Hepatocyte (in vitro differentiated cells): ENCODE measurements around the gene ZFX. TPM values are rescaled to one million over a fixed set of nuclear protein-coding genes. Genes with fewer than 3 reads are reported as not detected.

Experiments used
- DNase-seq: peaks from one replicate; pipeline ENCODE4 v3.0.0-alpha.2; 2016; ENCODE audit warnings: low spot score
- H2AFZ ChIP-seq: fragments of 200-600 bp; sonication (generic); 2 replicates; pipeline ENCODE4 v1.6.0; 2016; ENCODE audit warnings: antibody characterized with exemption, mild to moderate bottlenecking
- H3K27ac ChIP-seq: fragments of 200-600 bp; sonication (generic); 2 replicates; pipeline ENCODE4 v1.5.1; 2016; ENCODE audit warnings: mild to moderate bottlenecking
- H3K27me3 ChIP-seq: fragments of 200-600 bp; sonication (generic); 2 replicates; pipeline ENCODE4 v1.6.1; 2016
- H3K36me3 ChIP-seq: fragments of 200-600 bp; sonication (generic); replicated peaks from 2 replicates; pipeline ENCODE4 v1.5.1; 2016; ENCODE audit warnings: low read depth; ENCODE audit not compliant: insufficient read depth
- H3K4me1 ChIP-seq: fragments of 200-600 bp; sonication (generic); 2 replicates; pipeline ENCODE4 v1.5.1; 2016; ENCODE audit warnings: mild to moderate bottlenecking, moderate library complexity; ENCODE audit not compliant: insufficient read depth
- H3K4me2 ChIP-seq: fragments of 200-600 bp; sonication (generic); 2 replicates; pipeline ENCODE4 v1.6.0; 2016
- H3K4me3 ChIP-seq: fragments of 200-600 bp; sonication (generic); 2 replicates; pipeline ENCODE4 v1.5.1; 2016; ENCODE audit warnings: mild to moderate bottlenecking
- H3K79me2 ChIP-seq: fragments of 200-600 bp; sonication (generic); 2 replicates; pipeline ENCODE4 v1.6.0; 2017; ENCODE audit warnings: mild to moderate bottlenecking
- H3K9me2 ChIP-seq: fragments of 200-600 bp; sonication (generic); replicated peaks from 2 replicates; pipeline ENCODE4 v1.6.0; 2017; ENCODE audit warnings: mild to moderate bottlenecking; ENCODE audit not compliant: insufficient read depth
- H3K9me3 ChIP-seq: fragments of 200-600 bp; sonication (generic); 2 replicates; pipeline ENCODE4 v1.5.1; 2016; ENCODE audit warnings: low read depth, mild to moderate bottlenecking
- H4K20me1 ChIP-seq: fragments of 200-600 bp; sonication (generic); 2 replicates; pipeline ENCODE4 v1.6.0; 2016; ENCODE audit warnings: mild to moderate bottlenecking; ENCODE audit not compliant: insufficient read depth, poor library complexity, severe bottlenecking
- CTCF ChIP-seq: fragments of 200-600 bp; sonication (generic); IDR thresholded peaks from 2 replicates; pipeline ENCODE4 v1.5.1; 2016; ENCODE audit warnings: antibody characterized with exemption, mild to moderate bottlenecking; ENCODE audit not compliant: poor library complexity
- EZH2 ChIP-seq: fragments of 200-600 bp; sonication (generic); IDR thresholded peaks from 2 replicates; pipeline ENCODE4 v1.6.1; 2016; ENCODE audit warnings: antibody characterized with exemption, mild to moderate bottlenecking, borderline replicate concordance
- EZH2phosphoT487 ChIP-seq: fragments of 200-600 bp; sonication (generic); IDR thresholded peaks from one replicate; pipeline ENCODE4 v1.6.1; 2018; ENCODE audit warnings: antibody characterized with exemption, mild to moderate bottlenecking, low read depth, moderate library complexity; ENCODE audit not compliant: unreplicated experiment, severe bottlenecking
- WGBS: methylation state at CpG from one replicate; pipeline ENCODE4 v1.1.6; 2016; ENCODE audit warnings: low lambda C conversion rate; ENCODE audit errors: missing lambda C conversion rate; 5-methylcytosine and 5-hydroxymethylcytosine counted together
- polyA plus RNA-seq: library from polyadenylated mRNA; unstranded; fragments of >200 nt; fragmentation: Nextera tagmentation; extraction: Ambion mirVana; gene quantifications from 2 replicates; pipeline ENCODE4 v1.2.1, GENCODE V29; 2016
- small RNA-seq: library from RNA; depleted of rRNA; stranded (forward); fragments of <200 nt; gene quantifications from one replicate; pipeline ENCODE3, GENCODE V24; 2014
- total RNA-seq: library from RNA; depleted of rRNA; stranded (reverse); fragments of >200 nt; gene quantifications from 2 replicates; pipeline ENCODE4 v1.2.3, GENCODE V29; 2014

The ZFX gene
- total and polyA plus RNA-seq, 2 experiments from 2014 or later: 31.5 to 74.0 TPM

DNA sequence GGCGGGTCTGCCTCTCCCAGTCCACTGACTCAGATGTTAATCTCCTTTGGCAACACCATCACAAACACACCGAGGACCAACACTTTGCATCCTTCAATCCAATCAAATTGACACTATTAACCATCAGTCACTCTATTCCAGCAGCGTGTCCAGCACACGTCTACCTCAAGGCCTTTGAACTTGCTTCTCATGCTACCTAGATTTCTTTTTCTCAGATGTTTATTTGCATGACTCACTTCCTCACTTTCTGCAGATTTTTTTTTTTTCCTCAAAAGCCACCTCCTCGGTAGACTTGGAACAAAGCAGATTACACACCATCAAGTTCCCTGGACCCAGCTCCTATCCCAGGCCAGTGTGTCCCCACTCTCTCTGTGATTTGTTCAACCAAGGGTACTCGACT is 114.9 kb downstream of the ZFX start:
- no peak overlapping the region for H3K4me3 ChIP-seq

More for the DNA sequence above, 114.9 kb downstream of the ZFX start:
- peaks cover 8% of the 10 kb centered on the region for H3K4me1 ChIP-seq
- 67% methylated on average over 6 of the region's 6 CpGs for WGBS
- DNase-seq: no peak
- H3K27me3 ChIP-seq: no peaks in the 10 kb centered on the region
- no peak overlapping the region for H3K4me2 ChIP-seq
- no peaks in the 10 kb centered on the region for H3K9me3 ChIP-seq
- no peak overlapping the region for H2AFZ ChIP-seq
- no peaks in the 10 kb centered on the region for H3K36me3 ChIP-seq
- H3K79me2 ChIP-seq: no peaks in the 10 kb centered on the region
- H4K20me1 ChIP-seq: no peaks in the 10 kb centered on the region
- no peaks in the 10 kb centered on the region for H3K9me2 ChIP-seq
- no peak overlapping the region for H3K27ac ChIP-seq
- TF ChIP-seq EZH2phosphoT487 (no peak), CTCF (no peak), EZH2 (no peak)

Small RNA genes within 50 kb of the gene (small RNA-seq; reads per million reads assigned to genes)
- gene RF00263: not detected

Other genes starting within 250 kb of the ZFX start
- gene APOO, start 241.8 kb upstream of the ZFX start, total RNA-seq: 21.9 and 27.0 TPM in 2 replicates
- 35.3 and 45.1 TPM in 2 replicates for gene APOO, start 241.8 kb upstream of the ZFX start, polyA plus RNA-seq
- gene CXorf58, start 241.7 kb upstream of the ZFX start, total RNA-seq: 0.60 and 2.8 TPM in 2 replicates
- 0.58 TPM in 1 of 2 replicates, not detected in the other for gene CXorf58, start 241.7 kb upstream of the ZFX start, polyA plus RNA-seq
- 49.5 and 52.6 TPM in 2 replicates for gene KLHL15, start 122.5 kb upstream of the ZFX start, total RNA-seq
- gene KLHL15, start 122.5 kb upstream of the ZFX start, polyA plus RNA-seq: 11.2 and 13.2 TPM in 2 replicates
- gene EIF2S3, start 94.8 kb upstream of the ZFX start, total RNA-seq: 347 and 352 TPM in 2 replicates
- gene EIF2S3, start 94.8 kb upstream of the ZFX start, polyA plus RNA-seq: 70.4 and 77.1 TPM in 2 replicates
- not detected in 2 replicates for gene SUPT20HL2, start 164.3 kb downstream of the ZFX start, total RNA-seq
- gene SUPT20HL2, start 164.3 kb downstream of the ZFX start, polyA plus RNA-seq: not detected in 2 replicates
- not detected in 2 replicates for gene SUPT20HL1, start 210.9 kb downstream of the ZFX start, total RNA-seq
- 0.07 TPM in 1 of 2 replicates, not detected in the other for gene SUPT20HL1, start 210.9 kb downstream of the ZFX start, polyA plus RNA-seq